Fibroblast of villous mesenchyme (primary cell): ENCODE measurements around the gene RNASE7. TPM values are rescaled to one million over a fixed set of nuclear protein-coding genes. Genes with fewer than 3 reads are reported as not detected.

Experiments used
- DNase-seq: peaks from one replicate; pipeline ENCODE4 v3.0.0-alpha.2; 2010; ENCODE audit warnings: low read depth
- H3K4me3 ChIP-seq: 2 replicates; pipeline ENCODE4 v1.5.1; 2011; ENCODE audit warnings: low read depth, mild to moderate bottlenecking, low read length
- total RNA-seq: library from RNA; depleted of rRNA; stranded (reverse); fragments of >200 nt; gene quantifications from 2 replicates; pipeline ENCODE4 v1.2.3, GENCODE V29; 2012
- TF ChIP-seq, protein P1 (sequence below): IDR thresholded peaks from 2 replicates; pipeline ENCODE4 v1.5.1; 2012; ENCODE audit warnings: low read depth, mild to moderate bottlenecking, low read length; ENCODE audit not compliant: insufficient read depth

The RNASE7 gene, protein sequence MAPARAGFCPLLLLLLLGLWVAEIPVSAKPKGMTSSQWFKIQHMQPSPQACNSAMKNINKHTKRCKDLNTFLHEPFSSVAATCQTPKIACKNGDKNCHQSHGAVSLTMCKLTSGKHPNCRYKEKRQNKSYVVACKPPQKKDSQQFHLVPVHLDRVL
- not detected in 2 replicates for total RNA-seq

DNA sequence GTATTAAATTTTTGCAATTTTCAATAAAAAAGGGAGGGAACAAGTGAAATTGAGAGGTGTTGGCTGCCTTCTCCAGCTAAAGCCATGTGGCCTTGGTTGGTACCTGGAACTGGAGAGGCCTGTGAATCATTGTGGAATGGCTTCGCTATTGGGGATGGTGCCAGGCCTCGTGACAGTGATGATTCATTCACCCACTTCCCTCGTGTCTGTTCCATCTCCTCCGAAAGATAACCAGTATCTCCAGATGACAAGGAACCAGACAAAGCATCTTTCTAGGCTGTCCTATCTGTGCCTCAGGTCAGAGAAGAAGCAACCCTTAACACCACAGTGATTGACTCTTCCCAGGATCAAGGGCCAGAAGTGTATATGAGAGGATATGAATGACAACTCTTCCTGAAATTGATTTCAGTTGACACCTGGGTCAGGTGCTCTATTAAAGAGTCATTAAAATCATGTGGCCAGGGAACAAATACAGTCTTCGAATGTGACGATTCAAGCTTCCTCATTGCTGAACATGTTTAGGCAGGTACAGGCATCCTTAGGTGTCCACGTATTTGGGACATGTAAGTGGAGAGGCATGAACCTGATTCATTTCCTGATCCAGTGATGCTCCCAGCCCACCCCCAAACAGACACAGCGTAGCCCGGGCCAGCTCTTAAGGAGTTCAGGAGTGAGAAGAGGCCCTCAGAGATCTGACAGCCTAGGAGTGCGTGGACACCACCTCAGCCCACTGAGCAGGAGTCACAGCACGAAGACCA is at the start of gene RNASE7:
Gene RNASE7, plus strand, starts transcription at position 687 of the 758 bp plus-strand sequence. CDS start 631 bp downstream, outside the sequence.
- H3K4me3 ChIP-seq = no peak within 1 kb of the TSS
- DNase-seq = peak; percentile 16
- TF ChIP-seq, protein P1, sequence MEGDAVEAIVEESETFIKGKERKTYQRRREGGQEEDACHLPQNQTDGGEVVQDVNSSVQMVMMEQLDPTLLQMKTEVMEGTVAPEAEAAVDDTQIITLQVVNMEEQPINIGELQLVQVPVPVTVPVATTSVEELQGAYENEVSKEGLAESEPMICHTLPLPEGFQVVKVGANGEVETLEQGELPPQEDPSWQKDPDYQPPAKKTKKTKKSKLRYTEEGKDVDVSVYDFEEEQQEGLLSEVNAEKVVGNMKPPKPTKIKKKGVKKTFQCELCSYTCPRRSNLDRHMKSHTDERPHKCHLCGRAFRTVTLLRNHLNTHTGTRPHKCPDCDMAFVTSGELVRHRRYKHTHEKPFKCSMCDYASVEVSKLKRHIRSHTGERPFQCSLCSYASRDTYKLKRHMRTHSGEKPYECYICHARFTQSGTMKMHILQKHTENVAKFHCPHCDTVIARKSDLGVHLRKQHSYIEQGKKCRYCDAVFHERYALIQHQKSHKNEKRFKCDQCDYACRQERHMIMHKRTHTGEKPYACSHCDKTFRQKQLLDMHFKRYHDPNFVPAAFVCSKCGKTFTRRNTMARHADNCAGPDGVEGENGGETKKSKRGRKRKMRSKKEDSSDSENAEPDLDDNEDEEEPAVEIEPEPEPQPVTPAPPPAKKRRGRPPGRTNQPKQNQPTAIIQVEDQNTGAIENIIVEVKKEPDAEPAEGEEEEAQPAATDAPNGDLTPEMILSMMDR = no peak

DNA sequence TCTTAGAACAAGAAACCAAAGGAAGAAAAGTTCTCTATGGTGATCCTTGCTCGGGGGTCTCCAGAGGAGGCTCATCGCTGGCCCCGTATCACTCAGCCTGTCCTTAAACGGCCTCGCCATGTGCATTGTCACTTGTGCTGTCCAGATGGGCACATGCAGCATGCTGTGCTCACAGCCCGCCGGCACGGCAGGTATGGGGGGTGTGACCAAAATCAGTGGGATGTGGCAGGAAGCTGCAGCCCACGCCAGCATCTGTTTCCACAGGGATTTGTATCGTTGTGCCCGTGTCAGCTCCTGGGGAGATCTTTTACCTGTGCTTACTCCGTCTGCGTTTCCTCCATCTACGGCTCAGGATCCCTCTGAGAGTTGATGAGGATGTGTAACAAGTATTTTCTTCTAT is 45.6 kb upstream of the RNASE7 start:
- TF ChIP-seq, protein P1 = no peak
- no peak for DNase-seq
- H3K4me3 ChIP-seq = no peak overlapping the region

DNA sequence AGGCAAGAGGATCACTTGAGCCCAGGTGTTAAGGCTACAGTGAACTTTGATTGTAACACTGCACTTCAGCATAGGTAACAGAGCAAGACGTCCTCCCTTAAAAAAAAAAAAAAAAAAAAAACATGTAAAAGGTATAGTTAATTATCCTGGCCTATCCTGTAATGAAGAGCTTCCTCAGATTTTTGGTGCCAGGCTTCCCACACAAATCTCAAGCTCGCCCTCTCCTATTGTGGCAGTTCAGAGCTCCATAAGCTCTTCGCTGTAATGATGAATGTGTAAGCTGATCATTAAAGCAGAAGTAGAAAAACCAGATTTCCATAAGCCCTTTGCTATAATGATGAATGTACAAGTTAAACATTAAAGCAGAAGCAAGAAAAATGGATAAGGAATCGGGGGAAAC is 45.0 kb upstream of the RNASE7 start:
- DNase-seq = no peak
- TF ChIP-seq, protein P1 = no peak

DNA sequence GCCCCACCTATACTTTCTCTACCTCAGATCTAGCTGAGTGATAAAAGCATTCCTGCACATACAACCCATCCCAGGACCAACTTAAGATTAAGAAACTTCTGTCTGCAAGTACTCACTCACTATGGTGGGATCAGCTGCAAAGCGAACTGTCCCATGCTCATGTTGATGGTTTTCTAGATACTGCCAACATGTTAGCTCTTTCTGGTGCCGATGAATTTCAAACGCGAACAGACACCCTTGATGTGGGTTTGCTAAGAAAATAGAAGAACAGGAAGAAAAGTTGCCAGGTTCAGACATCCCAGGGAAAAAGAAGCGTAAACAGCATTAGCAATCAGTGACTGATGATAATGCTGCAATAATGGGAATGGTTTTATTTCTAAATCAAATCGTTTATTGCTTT is 44.6 kb upstream of the RNASE7 start:
- no peak overlapping the region for H3K4me3 ChIP-seq
- TF ChIP-seq, protein P1 = no peak
- DNase-seq = no peak

More for the DNA sequence above, 45.0 kb upstream of the RNASE7 start:
- no peak overlapping the region for H3K4me3 ChIP-seq

DNA sequence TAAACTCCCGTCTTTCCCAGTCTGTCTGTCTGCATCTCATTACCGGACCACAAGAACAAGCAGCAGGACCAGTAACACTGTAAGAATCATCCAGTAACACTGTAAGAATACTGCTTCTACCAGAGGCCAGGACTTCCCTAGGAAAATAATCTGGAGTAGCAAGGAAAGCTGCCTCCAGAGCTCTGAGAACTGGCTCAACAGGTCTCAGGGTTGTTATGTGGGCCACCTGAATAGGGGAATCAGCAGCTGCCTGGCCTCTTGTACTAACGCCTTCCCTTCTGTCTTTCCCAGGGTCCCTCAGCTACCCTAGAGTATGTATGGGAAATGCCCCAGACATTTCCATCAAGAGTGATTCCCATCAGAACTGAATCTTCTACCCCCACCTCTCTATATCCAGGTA is 44.0 kb upstream of the RNASE7 start:
- TF ChIP-seq, protein P1 = no peak
- DNase-seq = no peak
- no peak overlapping the region for H3K4me3 ChIP-seq

DNA sequence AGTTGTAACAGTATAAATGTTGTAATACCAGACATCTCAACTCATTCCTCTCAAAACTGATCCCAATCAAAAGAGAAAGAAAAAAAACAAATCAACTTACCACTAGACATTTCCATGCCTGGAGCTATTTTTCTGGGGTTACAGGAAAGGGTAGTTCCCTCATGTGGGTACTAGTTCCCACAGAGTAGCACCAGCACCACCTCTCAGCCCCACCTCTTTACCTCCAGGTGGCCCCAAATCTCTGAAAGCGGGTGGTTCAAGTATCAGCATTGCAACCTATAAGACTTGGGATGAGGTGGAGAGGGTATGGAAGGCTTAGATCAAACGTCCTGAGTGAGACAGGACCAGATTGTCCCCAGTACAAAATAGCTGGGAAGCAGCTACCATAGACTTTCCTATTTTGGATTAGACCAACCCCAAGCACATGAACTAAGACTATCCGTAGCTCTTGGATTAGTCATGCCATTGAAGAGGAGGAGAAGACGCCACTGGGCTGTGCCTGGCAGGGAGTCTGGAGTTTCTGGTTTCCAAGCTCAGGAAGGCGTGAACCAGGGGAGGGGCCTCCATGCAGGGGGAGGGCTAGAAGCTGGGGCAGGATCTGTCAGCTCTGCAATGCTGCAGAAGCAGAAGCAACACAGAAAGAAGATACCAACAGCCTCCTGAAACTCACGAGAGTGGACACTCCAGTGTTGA is 43.3 kb upstream of the RNASE7 start, which contains the start of gene SLC39A2:
Gene SLC39A2, plus strand, starts transcription at position 620 of the 693 bp plus-strand sequence. CDS start 154 bp downstream, outside the sequence.
- H3K4me3 ChIP-seq = no peak within 1 kb of the TSS
- TF ChIP-seq, protein P1 = no peak
- peak; percentile 71 for DNase-seq
